HG03066 (cell line): ENCODE results near the gene CHIT1.

Experiments
- ATAC-seq: cut with Tn5 transposase; IDR thresholded peaks from one replicate; pipeline ENCODE4 v1.9.1; 2021; ENCODE audit warnings: low read depth; ENCODE audit not compliant: unreplicated experiment

Gene CHIT1

GRCh38 chr1:203229471-203230135 is at the start of gene CHIT1:
Gene CHIT1 (minus strand): TSS chr1:203229673. CDS start chr1:203229636, 37 bp downstream.
- ATAC-seq: no peak

DNA sequence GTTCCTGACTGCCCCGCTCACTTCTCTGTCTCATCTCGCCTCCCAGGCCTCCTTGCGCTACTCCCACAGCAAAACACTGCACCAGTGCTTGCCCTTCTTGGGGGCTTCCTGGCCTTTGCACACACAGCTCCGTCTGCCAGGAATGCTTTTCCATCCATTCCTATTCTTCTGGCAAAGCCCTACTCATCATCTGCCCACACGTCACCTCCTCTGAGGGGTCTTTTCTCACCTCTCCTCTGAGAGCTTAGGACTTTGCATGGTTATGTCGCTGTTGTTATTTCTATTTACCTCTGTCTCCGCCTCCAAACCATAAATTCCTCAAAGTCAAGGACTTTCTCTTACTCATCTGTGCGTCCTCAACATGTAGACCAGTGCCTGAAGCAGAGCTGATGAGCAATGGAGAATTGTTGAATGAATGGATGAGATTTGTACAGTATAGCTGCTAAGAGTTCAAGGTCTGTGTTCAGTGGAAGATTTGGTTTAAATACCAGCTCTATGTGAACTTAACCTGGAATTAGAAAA is 49.5 kb upstream of the CHIT1 start:
- ATAC-seq: no peak

GRCh38 chr1:203278082-203278884 is 48.8 kb upstream of the CHIT1 start:
- ATAC-seq: no peak

GRCh38 chr1:203276916-203277545 is 47.6 kb upstream of the CHIT1 start:
- no peak for ATAC-seq

DNA sequence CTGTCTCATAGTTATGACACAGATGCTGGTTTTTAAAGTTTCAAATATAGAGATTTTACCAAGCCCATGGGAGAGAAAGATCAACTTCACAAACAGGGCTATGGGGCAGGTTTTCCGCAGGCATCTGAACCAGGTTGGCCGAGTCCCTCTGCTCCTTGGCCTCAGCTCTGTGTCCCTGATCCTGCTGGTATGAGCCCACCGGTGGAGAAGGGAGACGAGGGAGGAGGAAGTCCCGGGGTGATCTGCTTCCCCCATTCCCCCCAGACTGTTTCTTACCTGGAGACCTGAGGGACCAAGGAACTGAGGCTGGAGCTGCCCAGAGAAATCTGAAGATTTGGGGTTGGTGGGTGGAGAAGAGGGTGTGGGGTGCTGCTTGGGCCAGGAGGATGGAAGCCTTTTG is 46.9 kb upstream of the CHIT1 start:
- ATAC-seq: no peak

DNA sequence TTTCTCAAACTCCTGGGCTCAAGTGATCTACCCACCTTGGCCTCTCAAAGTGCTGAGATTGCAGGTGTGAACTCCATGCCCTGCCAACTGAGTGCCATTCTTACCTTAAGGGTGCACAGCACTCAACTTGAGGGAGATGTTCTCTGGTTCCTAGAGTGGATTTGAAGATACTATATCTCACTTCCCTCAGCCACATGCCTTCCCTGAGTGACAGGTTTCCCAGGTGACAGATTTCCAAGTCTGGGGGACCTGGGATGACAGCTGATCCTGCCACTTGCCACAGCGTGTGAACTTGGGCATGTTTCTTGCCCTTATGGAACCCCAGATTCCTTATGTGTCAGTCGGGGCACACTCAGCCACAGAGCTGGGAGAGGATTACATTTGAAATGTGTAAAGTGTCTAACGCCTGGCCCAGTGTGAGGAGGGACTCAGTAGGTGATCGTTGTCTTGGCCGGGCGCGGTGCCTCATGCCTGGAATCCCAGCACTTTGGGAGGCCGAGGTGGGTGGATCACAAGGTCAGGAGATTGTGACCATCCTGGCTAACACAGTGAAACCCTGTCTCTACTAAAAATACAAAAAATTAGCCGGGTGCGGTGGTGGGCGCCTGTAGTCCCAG is 46.3 kb upstream of the CHIT1 start:
- ATAC-seq: no peak

GRCh38 chr1:203274603-203275381 is 45.3 kb upstream of the CHIT1 start:
- ATAC-seq: no peak

DNA sequence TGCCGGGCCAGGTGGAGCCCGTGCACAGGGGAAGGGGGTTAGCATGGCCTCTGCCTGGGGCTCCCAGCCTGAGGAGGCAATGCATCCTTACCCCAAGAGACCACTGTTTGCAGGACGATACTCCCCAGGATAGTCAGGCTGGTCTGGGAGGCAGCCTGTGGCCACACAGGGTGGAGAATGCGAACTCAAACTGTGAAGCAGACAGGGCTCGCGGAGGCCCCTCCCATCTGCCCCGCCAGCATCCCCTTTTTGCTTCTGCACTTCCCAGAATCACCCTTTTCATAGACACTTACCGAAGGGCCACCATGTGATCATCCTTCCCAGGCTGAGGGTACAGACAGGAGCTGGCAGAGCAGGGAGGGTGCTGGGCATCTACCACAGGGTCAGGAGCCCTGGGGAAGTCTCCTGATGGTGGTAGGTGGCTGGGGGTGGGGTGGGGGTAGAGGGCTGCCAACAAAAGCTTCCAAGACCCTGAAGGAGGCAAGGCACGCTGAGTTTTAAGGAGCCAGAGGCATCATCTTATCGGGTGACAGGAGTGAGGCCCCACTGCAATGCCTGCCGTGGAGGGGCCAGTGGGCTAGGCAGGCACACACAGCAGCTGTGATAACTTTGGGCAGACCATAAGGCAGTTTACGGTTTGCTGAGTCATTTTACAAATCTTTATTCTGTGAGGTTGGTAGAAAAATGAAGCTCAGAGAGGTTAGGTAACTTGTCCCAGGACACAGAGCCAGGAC is 44.6 kb upstream of the CHIT1 start:
- ATAC-seq: peak; percentile 22

DNA sequence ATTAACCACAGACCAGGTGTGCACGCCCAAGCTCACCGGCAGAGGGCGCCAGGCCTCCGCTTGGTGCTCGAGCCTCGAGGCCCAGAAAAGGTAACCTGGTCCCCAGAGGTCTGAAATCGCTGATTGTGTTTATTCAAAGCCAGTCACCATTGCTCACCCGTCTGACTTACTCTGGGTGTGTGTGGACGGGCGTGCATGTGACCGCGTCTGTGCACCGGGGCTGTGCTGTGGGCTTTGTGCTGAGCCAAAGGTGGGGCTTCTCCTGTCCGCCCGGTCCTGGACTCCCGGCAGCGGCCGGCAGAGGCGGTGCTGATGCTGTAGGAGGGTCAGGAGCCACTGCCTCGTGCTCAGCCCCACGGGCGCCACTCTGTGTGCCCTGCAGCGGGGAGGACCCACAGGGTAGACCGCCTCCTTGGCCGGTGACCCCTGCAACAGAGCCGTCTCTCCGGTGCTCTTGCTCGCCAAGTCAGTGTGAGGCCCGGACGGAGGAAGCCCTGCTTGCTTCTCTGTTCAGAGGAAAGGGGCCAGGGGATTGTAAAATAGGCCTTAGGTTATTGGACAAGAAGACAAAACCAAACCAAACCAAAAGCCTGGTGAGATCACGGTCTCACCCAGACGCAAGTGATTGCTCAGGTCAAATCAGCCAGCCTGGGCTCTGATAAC is 43.9 kb upstream of the CHIT1 start:
- ATAC-seq: peak; percentile 57

- no peak for ATAC-seq
Observed at GRCh38 chr1:203272633-203273205, 43.2 kb upstream of the CHIT1 start.

DNA sequence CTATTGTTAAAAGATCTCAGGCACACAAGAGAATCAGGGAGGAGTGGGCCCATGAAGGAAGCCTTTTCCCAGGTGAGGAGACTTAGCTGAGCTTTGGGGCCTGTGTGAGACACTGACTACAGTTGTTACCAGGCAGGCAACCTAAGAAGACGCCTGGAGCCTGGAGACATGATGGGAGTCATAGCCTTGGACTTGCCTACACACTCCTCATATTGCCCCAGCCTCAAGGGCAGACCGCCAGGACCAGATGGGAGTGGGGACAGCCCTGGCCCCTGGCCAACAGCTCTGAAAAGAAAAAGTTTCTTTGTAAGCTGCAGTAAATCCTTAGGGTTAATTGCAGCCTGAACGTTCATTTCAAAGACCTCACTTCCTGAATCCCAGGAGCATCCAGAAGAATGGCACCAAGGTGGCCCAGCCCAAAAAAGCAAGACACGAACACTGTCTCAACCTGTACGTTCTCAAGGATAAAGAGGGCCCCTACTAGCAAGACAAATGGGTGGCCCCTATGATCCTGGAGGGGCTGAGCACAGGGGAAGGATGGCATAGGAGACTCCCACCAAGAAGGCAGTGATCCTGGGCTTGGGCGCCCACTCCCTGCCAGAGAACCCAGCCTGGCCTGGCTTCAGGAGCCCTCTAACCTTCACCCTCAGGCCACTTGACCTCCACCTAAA is 42.6 kb upstream of the CHIT1 start:
- no peak for ATAC-seq

DNA sequence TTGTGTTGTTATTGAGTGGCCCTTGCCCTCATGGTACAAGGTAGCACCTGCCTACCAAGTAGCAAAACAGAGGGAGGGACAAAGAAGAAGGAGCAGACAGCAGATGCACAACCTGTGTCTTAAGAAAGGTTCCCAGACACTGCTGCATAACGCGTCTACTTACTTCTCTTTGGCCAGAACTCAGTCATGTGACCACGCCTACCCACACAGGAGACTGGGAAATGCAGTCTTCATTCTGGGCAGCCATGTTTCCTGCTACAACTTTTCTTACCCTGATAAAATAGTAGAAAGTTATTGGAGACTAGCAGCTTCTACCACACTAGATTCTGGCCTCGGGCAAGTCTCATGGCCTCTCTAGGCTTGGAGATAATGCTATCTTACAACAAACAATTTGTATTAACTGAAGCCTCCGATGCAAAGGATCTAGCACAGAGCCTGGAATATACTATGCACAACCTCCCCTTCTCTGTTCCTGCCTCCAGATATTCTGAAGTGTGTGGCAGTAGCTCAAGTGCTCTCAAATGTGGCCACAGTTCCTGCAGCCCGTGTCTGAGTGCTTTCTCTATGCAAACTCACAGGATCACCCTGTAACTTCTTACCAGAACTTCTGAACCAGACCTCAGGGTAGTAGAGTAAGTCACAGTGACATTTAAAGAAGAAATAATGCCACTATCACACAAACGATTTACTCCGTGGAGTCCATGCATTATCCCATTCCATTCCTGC is 41.7 kb upstream of the CHIT1 start:
- no peak for ATAC-seq

DNA sequence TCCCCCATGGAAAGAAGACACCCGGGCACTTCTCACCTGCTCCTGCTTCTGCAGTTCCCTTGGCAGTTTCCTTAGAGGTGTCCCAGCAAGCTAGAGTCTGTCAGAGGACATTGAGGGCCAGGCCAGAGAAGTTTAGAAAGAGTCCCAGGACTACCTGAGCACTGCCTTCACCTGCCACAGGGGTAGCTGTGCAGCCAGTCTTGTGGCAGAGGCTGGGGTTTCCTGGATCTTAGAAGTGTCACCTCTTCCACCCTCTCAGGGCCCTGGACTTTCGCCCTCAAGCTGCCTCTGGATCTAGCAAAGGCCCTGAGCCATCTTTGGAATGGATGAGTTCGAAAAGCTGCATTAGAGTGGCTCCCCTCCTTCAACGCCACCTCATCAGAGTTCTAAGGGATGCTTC is 41.0 kb upstream of the CHIT1 start:
- no peak for ATAC-seq

- ATAC-seq: no peak
Observed at GRCh38 chr1:203269654-203270020, 40.2 kb upstream of the CHIT1 start.

DNA sequence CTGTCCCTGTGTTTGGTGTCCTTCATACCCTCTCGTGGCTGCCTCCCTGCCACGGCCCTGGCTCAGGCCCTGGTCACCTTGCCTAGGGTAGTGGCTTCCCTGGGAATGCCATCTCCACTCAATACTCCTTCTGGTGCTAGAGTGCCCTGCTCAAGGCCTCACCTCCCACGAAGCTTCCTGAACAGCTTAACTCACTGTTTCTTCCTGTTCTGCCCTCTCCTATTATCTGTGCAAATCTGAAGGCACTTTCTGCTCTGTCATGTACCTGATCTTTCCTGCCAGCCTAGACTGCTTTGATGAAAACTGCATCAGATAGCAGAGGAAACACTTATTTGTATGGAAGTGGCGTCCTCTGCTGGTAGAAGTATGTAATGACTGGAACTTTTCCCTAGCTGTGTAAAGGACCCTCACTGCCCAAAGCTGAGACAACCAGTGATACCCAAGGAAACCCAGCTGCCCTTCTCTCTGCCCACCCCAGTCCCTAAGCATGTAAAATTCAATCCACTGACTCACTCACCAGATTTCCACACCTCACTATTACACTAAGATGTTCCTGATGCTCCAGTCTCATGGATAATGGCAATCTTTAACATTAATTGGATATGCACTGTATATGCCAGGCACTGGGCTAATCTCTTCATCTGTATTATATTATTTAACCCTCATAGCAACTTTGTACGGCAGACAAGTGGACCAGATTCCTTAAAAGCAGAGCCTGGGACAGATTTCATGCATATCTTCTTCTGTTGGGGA is 39.6 kb upstream of the CHIT1 start:
- ATAC-seq: no peak

DNA sequence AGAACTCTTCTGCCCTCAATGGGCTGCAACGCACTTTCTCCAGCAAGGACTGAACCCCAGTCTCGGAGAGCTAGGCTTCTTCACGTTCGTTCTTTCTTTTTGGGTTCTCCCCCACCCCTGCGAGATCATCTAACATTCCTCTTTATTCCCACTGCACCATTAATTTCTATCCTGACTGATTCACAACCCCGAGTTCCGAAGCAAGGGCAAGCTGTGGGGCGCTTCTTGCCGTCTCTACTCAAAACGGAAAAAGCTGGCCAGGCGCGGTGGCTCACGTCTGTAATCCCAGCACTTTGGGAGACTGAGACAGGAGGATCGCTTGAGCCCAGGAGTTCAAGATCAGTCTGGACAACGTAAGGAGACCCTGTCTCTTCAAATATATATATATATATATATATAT is 38.4 kb upstream of the CHIT1 start:
- ATAC-seq: no peak

DNA sequence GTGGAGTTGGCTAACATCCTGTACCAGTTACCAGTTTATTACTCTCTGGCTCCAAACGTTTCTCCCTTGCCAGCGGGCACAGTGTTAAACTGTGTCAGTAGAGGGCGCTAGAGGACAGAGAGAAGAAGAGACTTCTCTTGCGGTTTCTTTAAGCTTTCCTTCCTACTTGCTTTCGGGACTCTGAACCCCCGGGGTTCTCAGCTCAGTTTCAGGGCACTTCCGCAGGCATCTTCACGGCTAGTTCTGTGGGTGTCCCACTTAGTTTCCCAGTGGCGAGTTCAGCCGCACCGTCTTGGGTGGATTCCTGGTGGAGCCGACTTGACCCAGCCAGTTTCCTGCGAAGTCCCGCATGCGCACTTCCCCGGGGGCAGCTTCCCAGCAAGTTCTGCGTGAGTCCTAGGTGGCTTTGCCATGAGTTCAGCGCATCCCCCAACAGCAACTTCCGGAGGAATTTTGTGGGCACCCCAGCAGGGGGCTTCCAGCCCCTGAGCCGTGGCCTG is 37.9 kb upstream of the CHIT1 start:
- ATAC-seq: no peak
